HCT116 (cell line): ENCODE results near the gene MEAK7. TPM values are rescaled to one million over a fixed set of nuclear protein-coding genes. Genes with fewer than 3 reads are reported as not detected.

Experiments used
- ATAC-seq: fragments of 200-7000 bp; cut with Tn5 transposase; 2 replicates; pipeline ENCODE4 v1.9.1; 2020; ENCODE audit warnings: mild to moderate bottlenecking, moderate library complexity
- BruUV-seq: library from RNA; stranded (reverse); fragments of 400-500 nt; replicated peaks from 2 replicates; lab custom pipeline; 2021; lab: Mats Ljungman, UMichigan
- CTCF ChIA-PET: fragments of 300-600 bp; sonication (Branson Sonifier 250); formaldehyde crosslinking; loops from one replicate; lab custom pipeline; 2021; ENCODE audit warnings: antibody characterized with exemption; lab: Charles Lee
- POLR2A ChIA-PET: fragments of 300-600, 350-600 bp; sonication (Branson Sonifier 250); formaldehyde crosslinking; loops from one replicate; lab custom pipeline; 2021; ENCODE audit warnings: antibody characterized with exemption; lab: Charles Lee
- RAD21 ChIA-PET, 2 experiments: fragments of 300-600 bp; sonication (Branson Sonifier 250); formaldehyde crosslinking; loops; one replicate each; lab custom pipeline; 2023; ENCODE audit warnings: low total read pairs in 2 of 2; ENCODE audit not compliant: uncharacterized antibody in 2 of 2, unreplicated experiment in 2 of 2, low non-redundant PET in 1 of 2; lab: Charles Lee
- DNase-seq: peaks from one replicate; pipeline ENCODE4 v3.0.0-alpha.2; 2010; ENCODE audit warnings: low read depth, low spot score
- H2AFZ ChIP-seq: fragments of 200-600 bp; shearing (Covaris generic), sonication (generic); 2 replicates; pipeline ENCODE4 v1.6.1; 2017; ENCODE audit warnings: low read depth, mixed run types, mixed read lengths, antibody characterized with exemption, low read length; ENCODE audit not compliant: poor library complexity, severe bottlenecking
- H3K27ac ChIP-seq: 2 replicates; pipeline ENCODE4 v1.5.1; 2012; ENCODE audit warnings: low read depth, low read length
- H3K27me3 ChIP-seq: fragments of 200-600 bp; sonication (generic); 2 replicates; pipeline ENCODE4 v1.6.1; 2016; ENCODE audit warnings: mixed run types, low read length, mixed read lengths; ENCODE audit not compliant: insufficient read depth
- H3K36me3 ChIP-seq, 2 experiments: fragments of 200-500 bp in 1 of 2; fragments of 200-600 bp in 1 of 2; sonication (Bioruptor generic) in 1 of 2; sonication (generic) in 1 of 2; 2 replicates each; pipeline versions ENCODE4 v1.5.1 to v1.6.1; 2014 to 2016; ENCODE audit warnings: low read length in 2 of 2, inconsistent platforms in 1 of 2, mixed read lengths in 1 of 2, mixed run types in 1 of 2; ENCODE audit not compliant: insufficient read depth in 2 of 2, control insufficient read depth in 1 of 2
- H3K4me1 ChIP-seq, 2 experiments: fragments of 200-600 bp in 1 of 2; sonication (generic) in 1 of 2; 2 replicates each; pipeline versions ENCODE4 v1.5.1 to v1.6.1; 2012 to 2017; ENCODE audit warnings: low read length in 2 of 2, inconsistent platforms in 1 of 2, mild to moderate bottlenecking in 1 of 2, mixed read lengths in 1 of 2, mixed run types in 1 of 2, moderate library complexity in 1 of 2; ENCODE audit not compliant: insufficient read depth in 2 of 2, control insufficient read depth in 1 of 2
- H3K4me2 ChIP-seq: fragments of 200-600 bp; sonication (generic); 2 replicates; pipeline ENCODE4 v1.6.1; 2017; ENCODE audit warnings: mixed run types, low read length, mixed read lengths
- H3K4me3 ChIP-seq, 2 experiments: fragments of 200-600 bp in 1 of 2; sonication (generic) in 1 of 2; replicated peaks in 1 of 2; 2 replicates each; pipeline ENCODE4 v1.5.1; 2011 to 2016; ENCODE audit warnings: low read length in 2 of 2, control low read depth in 1 of 2, low read depth in 1 of 2, mild to moderate bottlenecking in 1 of 2, mixed read lengths in 1 of 2, mixed run types in 1 of 2
- H3K79me2 ChIP-seq: fragments of 200-600 bp; sonication (generic); 2 replicates; pipeline ENCODE4 v1.6.1; 2017; ENCODE audit warnings: mild to moderate bottlenecking, mixed run types, low read length, moderate library complexity, mixed read lengths; ENCODE audit not compliant: insufficient read depth
- H3K9ac ChIP-seq: fragments of 200-600 bp; sonication (generic); 2 replicates; pipeline ENCODE4 v1.6.1; 2016; ENCODE audit warnings: low read length, mixed read lengths
- H3K9me2 ChIP-seq: fragments of 200-600 bp; sonication (generic), shearing (Covaris generic); 2 replicates; pipeline ENCODE4 v1.6.1; 2017; ENCODE audit warnings: mixed run types, mild to moderate bottlenecking, moderate library complexity; ENCODE audit not compliant: insufficient read depth
- H3K9me3 ChIP-seq, 2 experiments: fragments of 200-500 bp in 1 of 2; fragments of 200-600 bp in 1 of 2; sonication (Bioruptor generic) in 1 of 2; sonication (generic) in 1 of 2; 2 replicates each; pipeline ENCODE4 v1.6.1; 2014 to 2017; ENCODE audit warnings: low read length in 2 of 2, mixed read lengths in 2 of 2, inconsistent platforms in 1 of 2, low read depth in 1 of 2, mild to moderate bottlenecking in 1 of 2, mixed run types in 1 of 2, moderate library complexity in 1 of 2; ENCODE audit not compliant: control insufficient read depth in 1 of 2, insufficient read depth in 1 of 2
- H4K20me1 ChIP-seq: fragments of 200-600 bp; sonication (generic), shearing (Covaris generic); 2 replicates; pipeline ENCODE4 v1.6.1; 2017; ENCODE audit warnings: mixed run types, mild to moderate bottlenecking, moderate library complexity; ENCODE audit not compliant: insufficient read depth
- CBX3 ChIP-seq: IDR thresholded peaks from 2 replicates; pipeline ENCODE4 v1.6.1; 2012; ENCODE audit warnings: low read depth
- CEBPB ChIP-seq: IDR thresholded peaks from 2 replicates; pipeline ENCODE4 v1.6.1; 2012; ENCODE audit warnings: low read depth
- EZH2 ChIP-seq: fragments of 200-600 bp; sonication (generic); IDR thresholded peaks from 2 replicates; pipeline ENCODE4 v1.6.1; 2017; ENCODE audit warnings: antibody characterized with exemption, mixed run types
- EZH2phosphoT487 ChIP-seq: fragments of 200-600 bp; IDR thresholded peaks from 2 replicates; pipeline ENCODE4 v1.6.1; 2018; ENCODE audit warnings: antibody characterized with exemption, borderline replicate concordance
- JUND ChIP-seq: IDR thresholded peaks from 2 replicates; pipeline ENCODE4 v1.6.1; 2012
- POLR2AphosphoS5 ChIP-seq: IDR thresholded peaks from 2 replicates; pipeline ENCODE4 v1.6.1; 2011; ENCODE audit warnings: mild to moderate bottlenecking, low read depth, low read length, moderate library complexity
- RAD21 ChIP-seq: IDR thresholded peaks from 2 replicates; pipeline ENCODE4 v1.6.1; 2012; ENCODE audit warnings: low read depth, mild to moderate bottlenecking
- SIN3A ChIP-seq: IDR thresholded peaks from 2 replicates; pipeline ENCODE4 v1.6.1; 2012; ENCODE audit warnings: low read depth
- YY1 ChIP-seq: IDR thresholded peaks from 2 replicates; pipeline ENCODE4 v1.6.1; 2011; ENCODE audit warnings: low read length, low read depth, moderate library complexity, mild to moderate bottlenecking; ENCODE audit not compliant: insufficient replicate concordance; ENCODE audit errors: extremely low read depth
- ZFX ChIP-seq: fragments of 450-650 bp; IDR thresholded peaks from 2 replicates; pipeline ENCODE4 v1.6.1; 2017
- intact Hi-C: fragments of 100-400 bp; cut with micrococcal nuclease; formaldehyde crosslinking; loops from 2 replicates; pipeline ENCODE4 v1.10.0; 2022
- total RNA-seq: library from RNA; stranded (reverse); gene quantifications from one replicate; pipeline ENCODE4 v1.2.1, GENCODE V29; 2021; ENCODE audit not compliant: unreplicated experiment

MEAK7 gene
- total RNA-seq, 1 experiment from 2014 or later = 32.2 TPM

DNA sequence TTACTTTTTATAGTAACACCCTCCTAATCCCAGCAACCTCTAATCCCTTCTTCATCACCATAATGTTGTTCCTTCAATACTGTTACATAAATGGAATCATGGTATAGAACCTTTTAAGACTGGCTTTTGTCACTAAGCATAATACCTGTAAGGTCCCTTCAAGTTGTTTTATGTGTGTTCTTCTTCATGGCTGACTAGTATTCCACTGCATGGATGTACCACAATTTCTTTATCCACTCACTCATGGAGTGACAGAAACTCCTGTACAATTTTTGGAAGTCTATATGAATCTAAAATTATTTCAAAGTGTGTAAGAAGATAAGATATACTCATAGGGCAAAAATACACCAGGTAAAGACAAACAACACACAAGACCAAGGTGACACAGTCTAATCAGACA, 36.8 kb downstream of the MEAK7 start:
- DNase-seq (no peak), ATAC-seq (no peak)
- Histone ChIP-seq H3K9me3 (peaks cover 0 to 11% of the 10 kb centered on the region in 2 experiments; a peak in 2 of 4 replicates), H3K4me1 (no peaks in the 10 kb centered on the region), H3K27me3 (no peaks in the 10 kb centered on the region), H3K9me2 (no peaks in the 10 kb centered on the region), H2AFZ (no peak overlapping the region), H3K79me2 (no peaks in the 10 kb centered on the region), H3K4me3 (no peak overlapping the region), H3K36me3 (peaks cover 3 to 31% of the 10 kb centered on the region in 2 experiments; a peak in 3 of 4 replicates), H3K4me2 (no peak overlapping the region), H3K27ac (no peak overlapping the region), H4K20me1 (no peaks in the 10 kb centered on the region), H3K9ac (no peak overlapping the region)
- ChIA-PET CTCF (interaction anchor here (0.5 kb wide), 1 partner anchor 188 kb away, joined by 3 read pairs; no protein-coding TSS in a partner anchor), POLR2A (no interaction called here), RAD21 (no interaction called here)
- intact Hi-C loops = no loop called here
- no TSS peak for BruUV-seq
- TF ChIP-seq CBX3 (peak; percentile 66), CEBPB (no peak)

DNA sequence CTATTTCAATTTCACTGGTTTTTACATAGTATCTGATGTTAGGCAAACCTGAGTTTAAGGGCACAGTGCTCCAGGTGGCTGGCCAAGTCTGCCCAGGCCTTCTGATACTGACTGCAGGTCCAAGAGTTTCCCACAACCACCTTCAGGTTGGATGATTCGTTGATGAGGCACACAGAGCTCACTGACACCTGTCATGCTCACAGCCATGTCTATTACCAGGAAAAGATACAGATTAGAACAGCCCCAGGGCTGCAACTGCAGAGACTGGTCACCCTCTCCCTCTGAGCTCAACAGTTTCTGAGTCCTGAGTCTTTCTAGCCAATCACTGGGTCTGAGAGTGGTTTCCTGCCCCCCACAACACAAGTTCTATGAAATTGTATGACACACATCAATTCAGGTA, 37.2 kb downstream of the MEAK7 start:
- H3K4me2 ChIP-seq = no peak overlapping the region
- POLR2A ChIA-PET = no interaction called here
- peaks cover 3 to 31% of the 10 kb centered on the region in 2 experiments; a peak in 3 of 4 replicates for H3K36me3 ChIP-seq
- no peak overlapping the region for H3K27ac ChIP-seq
- peaks cover 0 to 8% of the 10 kb centered on the region in 2 experiments; a peak in 2 of 4 replicates for H3K9me3 ChIP-seq
- H4K20me1 ChIP-seq = no peaks in the 10 kb centered on the region
- TF ChIP-seq POLR2AphosphoS5 (no peak), CBX3 (no peak), JUND (no peak), RAD21 (no peak), EZH2 (no peak), ZFX (no peak), EZH2phosphoT487 (no peak), SIN3A (no peak), YY1 (no peak)
- ATAC-seq (no peak), DNase-seq (no peak)
- no peak overlapping the region for H2AFZ ChIP-seq
- intact Hi-C loops = no loop called here
- H3K4me1 ChIP-seq = no peaks in the 10 kb centered on the region
- no peak overlapping the region for H3K4me3 ChIP-seq
- CTCF ChIA-PET = interaction anchor here (0.5 kb wide), 1 partner anchor 188 kb away, joined by 3 read pairs; no protein-coding TSS in a partner anchor
- H3K9me2 ChIP-seq = no peaks in the 10 kb centered on the region
- no peak overlapping the region for H3K9ac ChIP-seq
- no TSS peak for BruUV-seq
- H3K79me2 ChIP-seq = no peaks in the 10 kb centered on the region
- no peaks in the 10 kb centered on the region for H3K27me3 ChIP-seq
- RAD21 ChIA-PET = no interaction called here
